ENCODE results near the gene DMGDH.

Gene DMGDH

GRCh38 chr5:79069488-79070349, at the start of gene DMGDH, which contains the start of gene BHMT2:
Gene DMGDH (minus strand): TSS chr5:79069674. CDS start chr5:79069620, 54 bp downstream.
Gene BHMT2 (plus strand): TSS chr5:79069767. CDS start chr5:79069783, 16 bp downstream.
- no peak for DNase-seq

- DNase-seq, result no peak
These were observed 43.2 kb upstream of the DMGDH start for GRCh38 chr5:79112703-79113058.

- no peak for DNase-seq
These were observed 42.7 kb upstream of the DMGDH start for GRCh38 chr5:79111960-79112702.

GRCh38 chr5:79111387-79111959, 42.0 kb upstream of the DMGDH start, which contains the start of gene BHMT:
Gene BHMT (plus strand): TSS chr5:79111809. CDS start chr5:79111886, 77 bp downstream.
- no peak for DNase-seq

- peak; percentile 25 for DNase-seq
These were observed 40.3 kb upstream of the DMGDH start for GRCh38 chr5:79109527-79110492.

GRCh38 chr5:79108792-79109191, 39.3 kb upstream of the DMGDH start:
- DNase-seq, result no peak

GRCh38 chr5:79108086-79108485, 38.6 kb upstream of the DMGDH start:
- no peak for DNase-seq

- no peak for DNase-seq
These were observed 37.7 kb upstream of the DMGDH start for GRCh38 chr5:79107020-79107796.

- DNase-seq, result no peak
These were observed 36.4 kb upstream of the DMGDH start for GRCh38 chr5:79105868-79106267.

GRCh38 chr5:79093762-79094161, 24.3 kb upstream of the DMGDH start:
- DNase-seq, result no peak

- no peak for DNase-seq
These were observed 21.6 kb upstream of the DMGDH start for GRCh38 chr5:79091064-79091463.

GRCh38 chr5:79088507-79088906, 19.0 kb upstream of the DMGDH start:
- no peak for DNase-seq

GRCh38 chr5:79086116-79086515, 16.6 kb upstream of the DMGDH start:
- DNase-seq, result no peak

GRCh38 chr5:79081779-79082178, 12.3 kb upstream of the DMGDH start:
- DNase-seq, result no peak

GRCh38 chr5:79080804-79081203, 11.3 kb upstream of the DMGDH start:
- no peak for DNase-seq

GRCh38 chr5:79077680-79078365, 8.3 kb upstream of the DMGDH start:
- DNase-seq, result no peak

GRCh38 chr5:79076819-79077218, 7.3 kb upstream of the DMGDH start:
- no peak for DNase-seq

GRCh38 chr5:79075646-79076426, 6.4 kb upstream of the DMGDH start:
- no peak for DNase-seq

- DNase-seq, result no peak
These were observed 5.2 kb upstream of the DMGDH start for GRCh38 chr5:79074641-79075040.

- DNase-seq, result no peak
These were observed 835 bp upstream of the DMGDH start for GRCh38 chr5:79070350-79070667.
